HCT116 (cell line): ENCODE measurements around the gene TEPSIN. TPM values are rescaled to one million over a fixed set of nuclear protein-coding genes. Genes with fewer than 3 reads are reported as not detected.

ENCODE experiments used
- ATAC-seq: fragments of 200-7000 bp; cut with Tn5 transposase; 2 replicates; pipeline ENCODE4 v1.9.1; 2020; ENCODE audit warnings: mild to moderate bottlenecking, moderate library complexity
- BruUV-seq: library from RNA; stranded (reverse); fragments of 400-500 nt; replicated peaks from 2 replicates; lab custom pipeline; 2021; lab: Mats Ljungman, UMichigan
- CTCF ChIA-PET: fragments of 300-600 bp; sonication (Branson Sonifier 250); formaldehyde crosslinking; loops from one replicate; lab custom pipeline; 2021; ENCODE audit warnings: antibody characterized with exemption; lab: Charles Lee
- POLR2A ChIA-PET: fragments of 300-600, 350-600 bp; sonication (Branson Sonifier 250); formaldehyde crosslinking; loops from one replicate; lab custom pipeline; 2021; ENCODE audit warnings: antibody characterized with exemption; lab: Charles Lee
- RAD21 ChIA-PET, 2 experiments: fragments of 300-600 bp; sonication (Branson Sonifier 250); formaldehyde crosslinking; loops; one replicate each; lab custom pipeline; 2023; ENCODE audit warnings: low total read pairs in 2 of 2; ENCODE audit not compliant: uncharacterized antibody in 2 of 2, unreplicated experiment in 2 of 2, low non-redundant PET in 1 of 2; lab: Charles Lee
- DNase-seq: peaks from one replicate; pipeline ENCODE4 v3.0.0-alpha.2; 2010; ENCODE audit warnings: low read depth, low spot score
- H2AFZ ChIP-seq: fragments of 200-600 bp; shearing (Covaris generic), sonication (generic); 2 replicates; pipeline ENCODE4 v1.6.1; 2017; ENCODE audit warnings: low read depth, mixed run types, mixed read lengths, antibody characterized with exemption, low read length; ENCODE audit not compliant: poor library complexity, severe bottlenecking
- H3K27ac ChIP-seq: 2 replicates; pipeline ENCODE4 v1.5.1; 2012; ENCODE audit warnings: low read depth, low read length
- H3K27me3 ChIP-seq: fragments of 200-600 bp; sonication (generic); 2 replicates; pipeline ENCODE4 v1.6.1; 2016; ENCODE audit warnings: mixed run types, low read length, mixed read lengths; ENCODE audit not compliant: insufficient read depth
- H3K36me3 ChIP-seq, 2 experiments: fragments of 200-500 bp in 1 of 2; fragments of 200-600 bp in 1 of 2; sonication (Bioruptor generic) in 1 of 2; sonication (generic) in 1 of 2; 2 replicates each; pipeline versions ENCODE4 v1.5.1 to v1.6.1; 2014 to 2016; ENCODE audit warnings: low read length in 2 of 2, inconsistent platforms in 1 of 2, mixed read lengths in 1 of 2, mixed run types in 1 of 2; ENCODE audit not compliant: insufficient read depth in 2 of 2, control insufficient read depth in 1 of 2
- H3K4me1 ChIP-seq, 2 experiments: fragments of 200-600 bp in 1 of 2; sonication (generic) in 1 of 2; 2 replicates each; pipeline versions ENCODE4 v1.5.1 to v1.6.1; 2012 to 2017; ENCODE audit warnings: low read length in 2 of 2, inconsistent platforms in 1 of 2, mild to moderate bottlenecking in 1 of 2, mixed read lengths in 1 of 2, mixed run types in 1 of 2, moderate library complexity in 1 of 2; ENCODE audit not compliant: insufficient read depth in 2 of 2, control insufficient read depth in 1 of 2
- H3K4me2 ChIP-seq: fragments of 200-600 bp; sonication (generic); 2 replicates; pipeline ENCODE4 v1.6.1; 2017; ENCODE audit warnings: mixed run types, low read length, mixed read lengths
- H3K4me3 ChIP-seq, 2 experiments: fragments of 200-600 bp in 1 of 2; sonication (generic) in 1 of 2; replicated peaks in 1 of 2; 2 replicates each; pipeline ENCODE4 v1.5.1; 2011 to 2016; ENCODE audit warnings: low read length in 2 of 2, control low read depth in 1 of 2, low read depth in 1 of 2, mild to moderate bottlenecking in 1 of 2, mixed read lengths in 1 of 2, mixed run types in 1 of 2
- H3K79me2 ChIP-seq: fragments of 200-600 bp; sonication (generic); 2 replicates; pipeline ENCODE4 v1.6.1; 2017; ENCODE audit warnings: mild to moderate bottlenecking, mixed run types, low read length, moderate library complexity, mixed read lengths; ENCODE audit not compliant: insufficient read depth
- H3K9ac ChIP-seq: fragments of 200-600 bp; sonication (generic); 2 replicates; pipeline ENCODE4 v1.6.1; 2016; ENCODE audit warnings: low read length, mixed read lengths
- H3K9me2 ChIP-seq: fragments of 200-600 bp; sonication (generic), shearing (Covaris generic); 2 replicates; pipeline ENCODE4 v1.6.1; 2017; ENCODE audit warnings: mixed run types, mild to moderate bottlenecking, moderate library complexity; ENCODE audit not compliant: insufficient read depth
- H3K9me3 ChIP-seq, 2 experiments: fragments of 200-500 bp in 1 of 2; fragments of 200-600 bp in 1 of 2; sonication (Bioruptor generic) in 1 of 2; sonication (generic) in 1 of 2; 2 replicates each; pipeline ENCODE4 v1.6.1; 2014 to 2017; ENCODE audit warnings: low read length in 2 of 2, mixed read lengths in 2 of 2, inconsistent platforms in 1 of 2, low read depth in 1 of 2, mild to moderate bottlenecking in 1 of 2, mixed run types in 1 of 2, moderate library complexity in 1 of 2; ENCODE audit not compliant: control insufficient read depth in 1 of 2, insufficient read depth in 1 of 2
- H4K20me1 ChIP-seq: fragments of 200-600 bp; sonication (generic), shearing (Covaris generic); 2 replicates; pipeline ENCODE4 v1.6.1; 2017; ENCODE audit warnings: mixed run types, mild to moderate bottlenecking, moderate library complexity; ENCODE audit not compliant: insufficient read depth
- CBX3 ChIP-seq: IDR thresholded peaks from 2 replicates; pipeline ENCODE4 v1.6.1; 2012; ENCODE audit warnings: low read depth
- CTCF ChIP-seq, 3 experiments: fragments of 200-600 bp in 1 of 3; sonication (generic) in 1 of 3; IDR thresholded peaks in 2 of 3; conservative IDR thresholded peaks in 1 of 3; 2 replicates each; pipeline ENCODE4 v1.5.1; 2012 to 2017; ENCODE audit warnings: low read depth in 2 of 3, low read length in 2 of 3, antibody characterized with exemption in 1 of 3, borderline replicate concordance in 1 of 3, control low read depth in 1 of 3, mild to moderate bottlenecking in 1 of 3, mixed read lengths in 1 of 3, mixed run types in 1 of 3, moderate library complexity in 1 of 3; ENCODE audit not compliant: insufficient read depth in 1 of 3
- EZH2 ChIP-seq: fragments of 200-600 bp; sonication (generic); IDR thresholded peaks from 2 replicates; pipeline ENCODE4 v1.6.1; 2017; ENCODE audit warnings: antibody characterized with exemption, mixed run types
- EZH2phosphoT487 ChIP-seq: fragments of 200-600 bp; IDR thresholded peaks from 2 replicates; pipeline ENCODE4 v1.6.1; 2018; ENCODE audit warnings: antibody characterized with exemption, borderline replicate concordance
- POLR2A ChIP-seq: IDR thresholded peaks from 2 replicates; pipeline ENCODE4 v1.7.0; 2011; ENCODE audit warnings: borderline replicate concordance; ENCODE audit not compliant: insufficient read depth, insufficient read length; ENCODE audit errors: extremely low read depth
- SP1 ChIP-seq: IDR thresholded peaks from 2 replicates; pipeline ENCODE4 v1.6.1; 2012; ENCODE audit warnings: low read depth
- SRF ChIP-seq: IDR thresholded peaks from 2 replicates; pipeline ENCODE4 v1.6.1; 2012; ENCODE audit warnings: low read depth
- ZBTB33 ChIP-seq: IDR thresholded peaks from 2 replicates; pipeline ENCODE4 v1.6.1; 2011; ENCODE audit warnings: mild to moderate bottlenecking, low read length, moderate library complexity; ENCODE audit not compliant: insufficient replicate concordance; ENCODE audit errors: extremely low read depth
- ZFX ChIP-seq: fragments of 450-650 bp; IDR thresholded peaks from 2 replicates; pipeline ENCODE4 v1.6.1; 2017
- intact Hi-C: fragments of 100-400 bp; cut with micrococcal nuclease; formaldehyde crosslinking; loops from 2 replicates; pipeline ENCODE4 v1.10.0; 2022
- total RNA-seq: library from RNA; stranded (reverse); gene quantifications from one replicate; pipeline ENCODE4 v1.2.1, GENCODE V29; 2021; ENCODE audit not compliant: unreplicated experiment

TEPSIN gene
- total RNA-seq, 1 experiment from 2014 or later, result 50.6 TPM

- no peak for ATAC-seq
- no TSS peak for BruUV-seq
Observed at GRCh38 chr17:81223762-81224130, 15.1 kb downstream of the TEPSIN start.

More at GRCh38 chr17:81223762-81224130, 15.1 kb downstream of the TEPSIN start:
- CTCF ChIA-PET, result no interaction called here
- H3K9me2 ChIP-seq, result no peaks in the 10 kb centered on the region
- peaks cover 0 to 8% of the 10 kb centered on the region in 2 experiments; a peak in 2 of 4 replicates for H3K36me3 ChIP-seq
- no peak overlapping the region for H3K4me3 ChIP-seq
- H2AFZ ChIP-seq, result peak overlapping the region; percentile 63
- no peak for DNase-seq
- no peaks in the 10 kb centered on the region for H3K27me3 ChIP-seq
- H3K9me3 ChIP-seq, result 0 out of 4 replicates have a peak, but pooled peaks cover 0 to 4% of the 10 kb centered on the region in 2 experiments
- peak overlapping the region; percentile 49 for H3K9ac ChIP-seq
- no peaks in the 10 kb centered on the region for H4K20me1 ChIP-seq
- peaks cover 20 to 29% of the 10 kb centered on the region in 2 experiments for H3K4me1 ChIP-seq
- H3K79me2 ChIP-seq, result peaks cover 15% of the 10 kb centered on the region; the same call in 1 of the 2 replicates
- H3K27ac ChIP-seq, result peak overlapping the region; percentile 61; the same call in 1 of the 2 replicates
- no peak for TF ChIP-seq CTCF (IDR thresholded peaks at IDR 0.05 in 2 of 3, conservative IDR thresholded peaks at IDR 0.05 in 1 of 3; ENCODE audit: borderline replicate concordance in 1 of 3, insufficient read depth in 1 of 3, low read depth in 2 of 3, low read length in 2 of 3)
- TF ChIP-seq SP1, result no peak
- TF ChIP-seq EZH2, result no peak
- TF ChIP-seq POLR2A, result no peak
- TF ChIP-seq EZH2phosphoT487, result no peak
- no peak for TF ChIP-seq ZFX
- no peak for TF ChIP-seq SRF
- no peak for TF ChIP-seq ZBTB33
- TF ChIP-seq CBX3, result no peak
- POLR2A ChIA-PET, result no interaction called here
- intact Hi-C loops, result loop anchor here (1.0 to 10.0 kb wide), 2 partner anchors 16 to 239 kb away; partner anchors contain the start of genes NDUFAF8 and TEPSIN
- H3K4me2 ChIP-seq, result peak overlapping the region; percentile 58
- RAD21 ChIA-PET, result no interaction called here
